HG02623 (cell line): ENCODE data around the gene TMEM200C.
"Not testable (repeated sequence)": the region's sequence is repeated elsewhere in the genome, so short reads cannot be mapped to it uniquely, and the experiment has no call there.

Experiments used
- ATAC-seq: cut with Tn5 transposase; IDR thresholded peaks from one replicate; pipeline ENCODE4 v1.9.1; 2021; ENCODE audit warnings: moderate library complexity; ENCODE audit not compliant: unreplicated experiment

TMEM200C gene

DNA sequence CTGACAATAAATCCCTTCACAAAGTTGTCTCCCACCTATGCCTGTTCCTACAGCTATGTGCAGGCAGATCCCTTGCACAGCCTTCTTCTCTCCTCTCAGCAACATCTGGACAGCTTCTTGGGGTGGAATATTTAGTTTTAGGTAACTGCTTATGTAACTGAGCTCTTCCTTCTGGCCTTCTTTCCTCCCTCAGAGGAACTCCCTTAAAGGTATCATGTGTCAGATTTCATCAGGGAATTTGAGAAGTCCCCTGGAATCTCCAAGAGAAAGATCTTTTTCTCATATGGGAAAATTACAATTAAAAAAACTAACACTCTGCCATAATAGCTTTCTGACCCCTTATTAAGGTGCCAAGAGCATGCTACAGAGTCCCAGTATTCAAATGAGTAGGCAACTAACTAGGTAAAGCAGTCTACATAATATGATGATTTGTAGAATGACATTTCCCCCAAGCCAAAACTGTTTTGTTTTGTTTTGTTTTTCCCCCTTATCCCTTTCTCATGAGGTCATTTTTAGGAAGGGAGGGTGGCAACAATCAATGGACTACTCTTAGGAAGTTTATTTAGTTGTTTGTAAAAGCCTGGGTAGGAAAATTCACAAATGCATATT, 2.4 kb downstream of the TMEM200C start:
- no peak for ATAC-seq

- no peak for ATAC-seq
Measured at GRCh38 chr18:5891854-5892215, 3.5 kb downstream of the TMEM200C start.

GRCh38 chr18:5891184-5891853, 4.0 kb downstream of the TMEM200C start:
- no peak for ATAC-seq

- ATAC-seq, result peak; percentile 85
Measured at GRCh38 chr18:5890331-5891183, 4.8 kb downstream of the TMEM200C start.

DNA sequence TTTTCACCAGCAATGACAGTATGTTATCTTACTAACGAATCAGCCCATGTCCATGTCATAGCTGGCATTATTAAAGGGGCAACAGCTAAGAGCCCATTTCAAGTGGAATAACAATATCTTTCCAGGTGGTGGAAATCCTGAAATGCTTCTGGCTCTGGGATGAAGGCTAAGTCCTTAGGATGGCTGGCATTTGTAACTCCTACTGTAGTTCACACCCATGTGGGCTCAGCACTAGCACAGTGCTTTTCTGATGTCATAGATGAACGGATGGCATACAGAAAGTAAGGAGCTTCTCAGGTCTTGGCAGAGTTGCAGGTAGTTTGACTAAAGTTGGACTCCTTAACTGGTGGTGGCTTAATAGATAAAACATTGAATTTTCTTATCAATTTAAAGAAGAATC, 10.0 kb downstream of the TMEM200C start:
- no peak for ATAC-seq

DNA sequence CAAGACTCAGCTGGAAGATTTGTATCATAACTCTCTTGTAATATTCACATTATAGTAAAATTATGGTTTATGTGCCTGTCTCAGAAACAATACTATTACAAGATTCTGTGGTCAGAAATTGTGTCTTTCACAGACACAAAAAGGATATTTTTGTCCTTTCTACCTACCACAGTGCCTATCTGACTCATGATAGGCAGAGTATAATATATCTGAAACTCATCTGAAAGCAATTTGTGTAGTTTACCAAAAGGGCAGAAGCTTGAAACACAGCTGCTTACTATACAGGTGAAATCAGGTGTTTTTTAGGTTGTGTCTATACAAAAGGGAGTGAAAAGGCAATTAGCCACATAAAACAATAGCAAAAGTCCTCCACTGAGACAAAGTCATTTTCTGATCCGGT, 10.9 kb downstream of the TMEM200C start:
- no peak for ATAC-seq

DNA sequence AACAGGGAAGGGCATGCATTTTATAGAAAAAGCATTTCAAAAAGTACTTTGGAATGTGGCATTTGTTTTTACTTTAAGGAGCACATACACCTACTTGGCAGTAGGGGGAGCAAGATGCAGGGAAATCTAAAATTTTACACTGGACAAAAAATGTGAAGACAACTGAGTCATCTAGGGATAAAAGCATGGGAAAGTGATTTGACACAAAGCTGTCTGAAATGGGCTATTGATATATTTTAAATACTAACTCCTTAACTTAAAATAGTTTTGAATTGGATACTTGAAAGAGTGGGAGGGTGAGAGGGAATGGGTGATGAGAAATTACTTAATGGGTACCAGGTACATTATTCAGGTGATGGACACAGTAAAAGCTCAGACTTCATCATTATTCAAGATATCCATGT, 15.8 kb downstream of the TMEM200C start:
- no peak for ATAC-seq

DNA sequence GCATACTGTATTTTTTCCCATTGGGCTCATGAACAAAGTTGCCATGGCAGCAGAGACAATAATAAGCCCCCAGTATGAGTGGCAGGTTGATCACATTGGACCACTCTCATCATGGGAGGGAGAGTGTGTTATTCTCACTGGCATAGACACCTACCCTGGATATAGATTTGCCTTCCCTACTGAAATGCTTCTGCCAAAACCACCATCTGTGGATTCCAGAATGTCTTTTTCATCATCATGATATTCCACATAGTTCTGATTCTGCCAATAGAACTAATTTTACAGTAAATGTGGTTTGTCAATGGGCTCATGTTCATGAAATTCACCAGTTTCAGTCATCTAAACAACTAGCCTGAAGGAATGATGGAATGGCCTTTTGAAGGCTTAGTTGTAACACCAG, 18.4 kb downstream of the TMEM200C start:
- no peak for ATAC-seq

DNA sequence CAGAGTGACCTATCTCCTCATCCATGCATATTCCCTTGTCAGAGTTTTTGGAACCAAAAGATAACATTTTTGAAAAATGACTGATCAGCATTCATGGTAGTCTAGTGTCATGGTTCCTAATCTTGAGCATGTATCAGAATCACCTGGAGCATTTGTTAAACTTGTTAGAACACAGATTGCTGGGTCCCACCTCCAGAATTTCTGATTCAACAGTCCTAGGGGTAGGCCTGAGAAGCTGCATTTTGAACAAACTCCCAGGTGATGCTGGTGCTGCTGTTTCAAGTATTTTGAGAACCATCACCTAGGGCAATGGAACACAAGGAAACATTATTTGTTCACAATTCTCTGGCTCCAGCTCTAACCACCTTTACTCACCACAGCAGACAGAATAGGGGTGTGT, 21.0 kb downstream of the TMEM200C start:
- ATAC-seq, result no peak

DNA sequence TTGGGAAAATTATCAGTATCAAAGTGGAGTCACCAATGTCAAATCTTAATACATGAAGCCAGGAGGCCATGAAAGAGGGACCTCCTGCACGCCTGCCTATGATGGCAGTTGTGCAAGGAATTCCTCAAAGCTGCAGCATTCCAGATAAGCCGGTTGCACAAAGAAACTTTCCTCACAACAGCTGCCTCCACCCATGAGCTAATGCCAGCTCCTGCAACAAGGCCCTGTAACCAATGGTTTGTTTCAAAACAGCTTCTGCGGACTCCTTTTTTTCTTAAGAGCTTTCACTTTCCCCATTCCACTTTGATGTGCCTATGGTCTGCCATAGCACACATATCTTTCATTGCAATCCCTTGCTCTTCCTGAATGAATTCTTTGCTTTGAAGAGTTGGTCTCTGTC, 22.4 kb downstream of the TMEM200C start:
- ATAC-seq, result no peak

- ATAC-seq, result no peak
Measured at GRCh38 chr18:5871426-5871825, 23.9 kb downstream of the TMEM200C start.

DNA sequence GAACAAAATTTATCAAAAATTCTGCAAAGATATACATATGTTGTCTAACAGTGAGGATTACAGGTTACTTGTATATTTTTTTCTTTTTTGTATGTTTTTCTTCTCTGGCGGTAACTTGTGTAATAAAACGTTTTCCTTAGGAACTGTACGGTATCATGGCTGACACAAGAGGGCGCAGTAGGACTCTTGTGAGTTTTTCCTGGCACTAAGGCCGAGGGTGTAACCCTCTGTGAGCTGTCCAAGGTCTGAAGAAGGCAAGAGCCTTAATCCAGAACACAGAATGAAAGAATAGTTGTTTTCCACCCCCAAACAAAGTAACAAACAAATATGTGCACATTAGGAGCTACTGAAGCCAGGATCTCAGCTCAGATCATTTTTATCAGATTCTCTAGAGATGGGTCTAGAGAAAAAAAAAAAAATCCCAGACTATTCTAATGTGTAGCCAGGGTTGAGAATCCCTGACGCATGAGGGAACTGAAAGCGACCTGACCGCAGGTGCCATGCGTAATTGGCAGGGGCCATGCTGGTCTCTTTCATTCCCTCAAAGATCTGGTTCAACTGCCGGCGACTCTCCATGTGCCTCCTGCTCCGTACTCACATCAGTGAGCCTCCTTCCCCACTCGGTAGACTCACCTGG, 27.0 kb downstream of the TMEM200C start:
- ATAC-seq, result peak; percentile 75

DNA sequence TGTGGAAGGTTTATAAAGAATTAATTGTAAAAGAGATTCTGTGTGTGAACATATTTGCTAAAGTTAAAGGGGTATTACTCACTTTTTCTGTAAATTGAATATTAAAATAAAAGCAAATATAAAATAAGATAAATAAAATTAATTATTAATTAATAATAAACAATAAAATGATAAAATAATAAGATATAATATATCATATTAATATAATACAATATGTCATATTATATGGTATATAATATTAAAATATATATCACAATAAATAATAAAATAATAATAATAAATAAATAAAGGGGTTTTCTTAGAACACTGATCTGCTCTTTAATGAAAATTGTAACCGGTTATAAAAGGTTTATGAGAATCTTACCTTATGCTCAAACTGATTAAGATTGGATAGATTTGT, 29.8 kb downstream of the TMEM200C start:
- ATAC-seq, result no peak

DNA sequence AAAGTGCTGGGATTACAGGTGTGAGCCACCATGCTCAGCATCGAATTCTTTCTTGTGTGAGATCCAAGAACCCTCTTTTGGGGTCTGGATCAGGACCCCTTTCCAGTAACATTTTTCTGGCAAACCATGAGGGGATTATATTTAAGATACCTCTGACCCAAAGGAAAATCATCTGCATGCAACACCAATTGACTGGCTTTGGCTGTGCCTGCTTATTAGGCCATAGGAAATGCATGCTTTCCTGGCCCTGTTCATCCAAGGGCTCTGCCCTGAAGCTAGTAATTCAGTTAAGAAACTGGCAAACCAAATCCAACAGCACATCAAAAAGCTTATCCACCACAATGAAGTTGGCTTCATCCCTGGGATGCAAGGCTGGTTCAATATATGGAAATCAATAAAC, 33.2 kb downstream of the TMEM200C start:
- not testable (repeated sequence) for ATAC-seq

DNA sequence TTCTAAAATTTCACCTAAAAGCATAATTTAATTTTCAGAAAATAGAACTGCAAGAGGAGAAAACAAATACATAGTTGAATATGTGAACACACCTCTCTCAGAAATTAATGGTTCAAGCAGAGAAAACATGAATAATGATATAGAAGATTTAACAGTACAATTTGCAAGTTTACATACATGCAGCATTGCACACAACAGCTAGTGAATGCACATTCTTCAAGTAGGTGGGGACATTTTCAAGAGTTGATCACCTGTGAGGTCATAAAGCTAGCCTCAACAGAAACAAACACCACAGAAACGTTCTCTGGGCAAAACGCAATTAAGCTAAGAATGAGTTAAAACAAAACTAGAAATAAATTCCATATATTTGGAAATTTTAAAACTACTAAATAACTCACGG, 38.1 kb downstream of the TMEM200C start:
- no peak for ATAC-seq

DNA sequence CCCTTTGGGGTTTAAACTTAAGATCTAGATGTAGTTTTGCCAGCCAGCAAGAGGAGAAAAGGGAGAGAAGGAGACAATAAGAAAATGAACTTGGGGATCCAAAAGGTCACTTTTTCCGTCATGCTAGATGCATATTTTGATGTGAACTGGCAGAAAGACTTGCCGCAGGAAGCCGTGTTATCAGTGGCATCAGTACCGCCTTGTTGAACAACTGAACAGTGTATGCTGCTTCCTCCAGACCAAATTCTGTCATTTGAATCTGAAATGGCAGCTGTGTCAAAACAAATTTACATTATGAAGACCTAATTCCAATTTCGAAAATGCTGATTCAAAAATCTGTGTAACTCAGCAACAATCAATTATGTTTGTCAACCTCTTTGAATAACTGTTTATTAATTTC, 42.1 kb downstream of the TMEM200C start:
- no peak for ATAC-seq

DNA sequence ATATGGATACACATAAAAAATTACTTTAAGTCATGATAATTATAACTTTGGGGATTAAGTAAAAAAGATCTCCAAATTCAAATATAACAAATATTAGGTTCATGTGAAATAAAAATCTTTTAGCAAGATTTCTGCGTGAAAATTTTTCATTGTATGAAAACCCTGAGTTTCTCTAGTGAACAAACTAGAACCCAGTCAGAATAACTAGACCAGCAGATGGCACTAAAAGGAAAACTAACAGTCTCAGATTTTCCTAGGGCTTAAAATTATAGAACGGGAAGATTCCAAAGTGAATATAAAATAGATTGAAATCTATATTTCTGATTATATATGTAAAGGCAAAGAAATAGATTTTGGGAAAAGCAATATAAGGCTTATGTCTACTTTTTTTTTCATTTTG, 43.3 kb downstream of the TMEM200C start:
- ATAC-seq, result no peak

DNA sequence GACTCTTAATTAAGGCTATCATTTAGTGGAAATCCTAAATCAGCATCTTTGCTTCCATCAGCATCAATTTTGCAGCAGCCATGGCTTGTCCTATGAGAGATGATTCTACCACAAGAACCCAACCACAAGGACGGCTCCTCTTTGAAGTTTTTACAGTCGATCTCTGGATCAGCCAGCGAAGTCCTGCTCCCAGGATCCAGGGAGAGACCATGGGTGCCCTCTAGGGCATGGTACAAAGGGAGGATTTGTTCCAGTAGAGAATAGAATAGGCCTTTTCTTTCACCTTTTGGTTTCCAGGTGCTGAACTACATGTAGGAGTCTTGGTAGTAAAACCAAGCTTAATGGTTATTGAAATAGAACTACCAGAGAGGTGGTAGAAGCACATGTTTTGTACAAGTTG, 52.7 kb downstream of the TMEM200C start:
- no peak for ATAC-seq

- ATAC-seq, result no peak
Measured at GRCh38 chr18:5841518-5841917, 53.8 kb downstream of the TMEM200C start.

DNA sequence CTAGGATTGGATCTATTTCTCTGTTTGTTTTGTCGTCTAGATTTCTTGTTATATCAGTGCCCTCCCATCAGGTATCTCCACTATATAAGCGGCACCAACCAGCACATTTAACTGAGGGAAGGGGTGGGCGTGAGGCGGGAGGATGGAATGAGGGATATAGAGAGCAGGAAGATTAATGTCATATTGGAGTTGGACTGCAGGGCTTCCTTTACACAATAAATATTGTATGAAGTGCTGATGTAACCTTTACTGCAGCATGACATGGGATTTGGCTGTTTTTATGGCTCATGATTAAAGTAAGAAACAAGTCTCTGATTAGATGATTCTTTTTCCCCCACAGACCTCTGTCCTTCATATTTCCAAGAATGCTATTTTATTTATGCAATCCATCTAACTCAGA, 54.8 kb downstream of the TMEM200C start:
- ATAC-seq, result no peak

- no peak for ATAC-seq
Measured at GRCh38 chr18:5840025-5840424, 55.3 kb downstream of the TMEM200C start.

DNA sequence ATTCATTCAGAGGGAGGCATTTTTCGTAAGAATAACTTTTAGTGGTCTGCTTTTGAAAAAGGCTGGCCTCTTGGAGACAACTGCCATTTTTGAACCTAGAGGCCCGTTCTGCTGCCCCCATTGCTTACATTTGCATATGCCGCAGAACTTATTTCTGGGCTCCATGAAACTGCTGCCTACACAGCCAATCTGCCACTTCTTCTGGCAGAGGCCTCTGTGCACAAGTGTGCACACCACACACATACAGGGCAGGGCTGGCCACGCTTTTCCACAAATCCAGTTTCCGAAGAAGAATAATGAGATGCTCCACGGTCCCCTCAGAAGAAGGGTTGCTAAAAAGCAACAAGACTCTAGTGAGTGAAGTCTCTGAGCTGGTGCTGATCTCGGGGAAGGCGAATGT, 56.2 kb downstream of the TMEM200C start:
- ATAC-seq, result no peak
